ENCODE results near the gene UNC5B. TPM values are rescaled to one million over a fixed set of nuclear protein-coding genes. Genes with fewer than 3 reads are reported as not detected.

UNC5B gene
- total RNA-seq, 2 experiments from 2014 or later, result 0.07 TPM

DNA sequence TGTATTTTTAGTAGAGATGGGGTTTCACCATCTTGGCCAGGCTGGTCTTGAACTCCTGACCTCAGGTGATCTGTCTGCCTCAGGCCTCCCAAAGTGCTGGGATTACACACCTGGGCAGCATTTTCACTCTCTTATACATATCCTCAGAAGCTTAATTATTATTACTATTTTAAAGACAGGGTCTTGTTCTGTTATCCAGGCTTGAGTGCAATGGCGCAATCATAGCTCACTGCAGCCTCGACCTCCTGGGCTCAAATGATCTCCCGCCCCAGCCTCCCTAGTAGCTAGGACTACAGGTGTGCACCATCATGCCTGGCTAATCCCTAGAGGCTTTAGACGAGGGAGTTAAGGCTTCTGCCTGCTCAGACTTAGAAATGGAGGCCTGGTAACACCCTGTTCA is 26.3 kb downstream of the UNC5B start:
- ATAC-seq (no peak), DNase-seq (no peak)
- no peaks in the 10 kb centered on the region for H3K36me3 Mint-ChIP-seq (ENCODE audit: low read depth)
- no peaks in the 10 kb centered on the region for H3K9me3 Mint-ChIP-seq
- no peaks in the 10 kb centered on the region for H3K27me3 Mint-ChIP-seq
- intact Hi-C loops (cut with micrococcal nuclease), result no loop called here
- no peak overlapping the region for H3K27ac Mint-ChIP-seq
- H3K4me3 Mint-ChIP-seq, result no peak overlapping the region
- TF ChIP-seq, protein P1, sequence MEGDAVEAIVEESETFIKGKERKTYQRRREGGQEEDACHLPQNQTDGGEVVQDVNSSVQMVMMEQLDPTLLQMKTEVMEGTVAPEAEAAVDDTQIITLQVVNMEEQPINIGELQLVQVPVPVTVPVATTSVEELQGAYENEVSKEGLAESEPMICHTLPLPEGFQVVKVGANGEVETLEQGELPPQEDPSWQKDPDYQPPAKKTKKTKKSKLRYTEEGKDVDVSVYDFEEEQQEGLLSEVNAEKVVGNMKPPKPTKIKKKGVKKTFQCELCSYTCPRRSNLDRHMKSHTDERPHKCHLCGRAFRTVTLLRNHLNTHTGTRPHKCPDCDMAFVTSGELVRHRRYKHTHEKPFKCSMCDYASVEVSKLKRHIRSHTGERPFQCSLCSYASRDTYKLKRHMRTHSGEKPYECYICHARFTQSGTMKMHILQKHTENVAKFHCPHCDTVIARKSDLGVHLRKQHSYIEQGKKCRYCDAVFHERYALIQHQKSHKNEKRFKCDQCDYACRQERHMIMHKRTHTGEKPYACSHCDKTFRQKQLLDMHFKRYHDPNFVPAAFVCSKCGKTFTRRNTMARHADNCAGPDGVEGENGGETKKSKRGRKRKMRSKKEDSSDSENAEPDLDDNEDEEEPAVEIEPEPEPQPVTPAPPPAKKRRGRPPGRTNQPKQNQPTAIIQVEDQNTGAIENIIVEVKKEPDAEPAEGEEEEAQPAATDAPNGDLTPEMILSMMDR (IDR thresholded peaks at IDR 0.05), result no peak
- H3K4me1 Mint-ChIP-seq (ENCODE audit: low read depth), result no peaks in the 10 kb centered on the region
- ChIA-PET CTCF (interaction anchor here (1.8 kb wide), 1 partner anchor 46 kb away, joined by 6 read pairs; no protein-coding TSS in a partner anchor), POLR2A (no interaction called here)

DNA sequence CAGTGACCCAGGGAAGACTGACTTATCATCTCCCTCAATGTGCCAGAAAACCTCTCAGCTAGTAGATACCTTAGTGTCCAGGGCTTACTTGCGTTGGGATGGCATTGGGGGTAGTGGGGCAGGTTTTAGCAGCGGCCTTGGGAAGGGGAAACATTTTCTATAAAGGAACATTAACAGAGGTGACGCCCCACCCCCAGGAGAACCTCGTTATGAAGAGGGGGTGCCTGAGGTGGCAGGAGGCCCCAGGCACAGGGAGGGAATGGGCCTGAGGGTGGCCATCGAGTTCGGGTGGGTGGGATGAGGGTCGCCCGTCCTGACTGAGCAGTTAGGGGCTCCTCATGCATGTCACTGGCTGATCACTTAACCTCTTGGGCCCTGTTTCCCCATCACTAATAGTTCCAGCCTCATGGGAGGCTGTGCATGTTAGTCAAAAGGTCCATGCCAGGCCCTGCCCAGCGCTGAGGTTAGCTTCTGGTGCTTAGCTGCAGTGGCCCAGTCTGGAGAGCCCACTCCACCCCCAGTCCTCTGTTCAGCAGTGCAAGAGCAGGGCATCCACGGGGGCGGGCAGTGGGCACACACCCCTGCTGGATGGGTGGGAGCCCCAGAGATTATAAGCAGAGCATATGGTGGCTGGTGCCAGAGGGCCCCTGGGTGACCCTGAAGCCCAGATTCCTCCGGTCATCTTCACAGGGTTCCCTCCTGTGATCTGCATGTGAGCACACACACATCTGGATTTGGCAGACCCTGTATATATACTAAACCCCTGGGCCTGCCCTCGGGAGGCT is 27.0 kb downstream of the UNC5B start:
- intact Hi-C loops (cut with micrococcal nuclease), result no loop called here
- DNase-seq (no peak), ATAC-seq (no peak)
- no peak overlapping the region for H3K4me3 Mint-ChIP-seq
- H3K36me3 Mint-ChIP-seq (ENCODE audit: low read depth), result no peaks in the 10 kb centered on the region
- no peaks in the 10 kb centered on the region for H3K9me3 Mint-ChIP-seq
- TF ChIP-seq, protein P1 (IDR thresholded peaks at IDR 0.05), result no peak
- no peak overlapping the region for H3K27ac Mint-ChIP-seq
- POLR2A ChIA-PET, result no interaction called here
- H3K27me3 Mint-ChIP-seq, result no peaks in the 10 kb centered on the region
- no peaks in the 10 kb centered on the region for H3K4me1 Mint-ChIP-seq (ENCODE audit: low read depth)
- CTCF ChIA-PET, result interaction anchor here (1.8 kb wide), 1 partner anchor 45 kb away, joined by 6 read pairs; no protein-coding TSS in a partner anchor

DNA sequence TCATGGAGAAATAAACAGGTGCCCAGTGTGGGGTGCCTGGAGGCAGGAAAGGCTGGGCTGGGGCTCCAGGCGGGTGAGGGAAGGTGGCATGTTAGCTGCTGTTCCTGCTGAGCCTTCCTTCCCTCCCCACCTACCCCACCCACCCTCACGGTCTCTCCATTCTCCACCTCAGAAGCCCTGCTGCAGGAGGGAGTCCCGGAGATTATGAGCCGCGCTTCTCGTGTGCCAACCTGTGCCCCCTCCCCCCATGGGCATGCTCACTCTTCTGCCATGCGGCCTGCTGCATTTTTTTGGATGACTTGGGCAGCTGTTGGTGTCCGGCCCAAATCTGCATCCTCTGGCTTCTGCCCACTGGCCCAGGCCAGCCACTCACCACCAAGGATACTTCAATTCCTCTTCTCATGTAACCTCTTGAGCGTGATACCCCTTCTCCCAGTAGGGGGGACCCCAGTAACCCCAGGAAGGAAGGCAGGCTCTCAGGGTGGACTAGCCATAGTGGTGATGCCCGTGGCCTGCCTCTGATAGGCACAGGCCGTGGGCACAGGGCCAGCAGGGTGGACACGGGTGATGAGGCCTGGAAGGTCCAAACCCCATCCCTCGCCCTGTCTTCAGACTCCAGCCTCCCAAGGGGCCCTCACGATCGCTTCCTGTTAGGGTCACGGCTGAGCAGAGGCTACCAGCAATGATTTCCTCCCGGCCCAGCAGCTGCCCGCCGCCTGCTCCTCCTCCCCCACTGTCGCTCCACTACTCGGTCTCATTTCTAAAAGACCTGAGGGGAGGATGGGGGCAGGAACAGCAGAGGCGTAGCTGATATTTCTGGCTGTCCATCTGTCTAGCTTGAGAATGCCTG is 27.8 kb downstream of the UNC5B start:
- no peaks in the 10 kb centered on the region for H3K36me3 Mint-ChIP-seq (ENCODE audit: low read depth)
- DNase-seq (no peak), ATAC-seq (no peak)
- no peaks in the 10 kb centered on the region for H3K9me3 Mint-ChIP-seq
- CTCF ChIA-PET, result interaction anchor here (1.2 kb wide), 1 partner anchor 369 kb away, joined by 3 read pairs; no protein-coding TSS in a partner anchor
- POLR2A ChIA-PET, result no interaction called here
- H3K4me3 Mint-ChIP-seq, result no peak overlapping the region
- H3K27me3 Mint-ChIP-seq, result no peaks in the 10 kb centered on the region
- intact Hi-C loops (cut with micrococcal nuclease), result no loop called here
- no peaks in the 10 kb centered on the region for H3K4me1 Mint-ChIP-seq (ENCODE audit: low read depth)
- TF ChIP-seq, protein P1 (IDR thresholded peaks at IDR 0.05), result no peak
- no peak overlapping the region for H3K27ac Mint-ChIP-seq

DNA sequence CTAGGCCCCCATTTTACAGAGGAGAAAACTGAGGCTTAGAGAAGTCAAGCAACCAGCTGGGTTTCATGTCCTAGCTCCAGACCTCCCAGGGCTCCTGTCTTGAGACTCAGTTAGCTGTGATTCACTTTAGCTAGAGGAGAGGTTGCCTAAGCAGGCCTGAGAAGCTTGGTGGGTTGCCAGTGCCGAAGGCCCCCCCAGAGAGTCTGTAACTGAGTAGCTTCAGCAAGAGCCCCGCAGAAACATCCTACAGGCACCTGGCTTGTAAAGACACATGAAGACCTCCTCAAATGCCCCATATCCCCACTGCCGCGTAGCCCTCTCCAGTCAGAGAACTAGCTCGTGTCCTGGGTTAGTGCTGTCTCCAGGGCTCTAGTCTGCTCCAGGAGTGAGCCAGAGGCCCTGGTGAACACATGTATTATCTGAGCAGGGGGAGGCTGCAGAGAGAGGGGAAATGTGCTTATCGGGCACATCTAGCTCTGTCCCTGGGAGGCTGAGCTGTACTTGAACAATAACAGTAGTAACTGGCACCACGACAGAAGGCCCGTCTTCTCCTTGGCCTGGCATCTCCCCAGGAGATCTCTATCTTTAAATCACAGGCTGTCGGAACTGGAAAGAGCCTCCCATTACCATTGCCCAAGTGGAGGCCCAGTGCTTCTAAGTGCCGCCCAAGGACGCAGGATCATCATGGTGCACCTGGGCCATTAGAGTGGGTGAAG is 28.9 kb downstream of the UNC5B start:
- no peak overlapping the region for H3K4me3 Mint-ChIP-seq
- H3K27ac Mint-ChIP-seq, result no peak overlapping the region
- POLR2A ChIA-PET, result interaction anchor here (0.6 kb wide), 1 partner anchor 29 kb away, joined by 3 read pairs; no protein-coding TSS in a partner anchor
- no peak for ATAC-seq
- CTCF ChIA-PET, result interaction anchor here (1.2 kb wide), 1 partner anchor 368 kb away, joined by 3 read pairs; no protein-coding TSS in a partner anchor
- H3K4me1 Mint-ChIP-seq (ENCODE audit: low read depth), result no peaks in the 10 kb centered on the region
- TF ChIP-seq, protein P1 (IDR thresholded peaks at IDR 0.05), result no peak
- H3K36me3 Mint-ChIP-seq (ENCODE audit: low read depth), result no peaks in the 10 kb centered on the region
- no peaks in the 10 kb centered on the region for H3K27me3 Mint-ChIP-seq
- no peak for DNase-seq
- H3K9me3 Mint-ChIP-seq, result no peaks in the 10 kb centered on the region
- intact Hi-C loops (cut with micrococcal nuclease), result no loop called here
